Endothelial cell of umbilical vein (primary cell): ENCODE results near the gene DIP2C.
"Not testable (repeated sequence)": the region's sequence is repeated elsewhere in the genome, so short reads cannot be mapped to it uniquely, and the experiment has no call there.

Source experiments
- CTCF ChIP-seq, 2 donors: IDR thresholded peaks; 1 replicate in 1 of 2; 2 replicates in 1 of 2; pipeline ENCODE4 v1.5.1; 2011; ENCODE audit warnings: low read length in 2 of 2, mild to moderate bottlenecking in 2 of 2, moderate library complexity in 2 of 2, control low read depth in 1 of 2, inconsistent platforms in 1 of 2, low read depth in 1 of 2; ENCODE audit not compliant: insufficient read depth in 1 of 2; ENCODE audit errors: extremely low read depth in 1 of 2
- EZH2 ChIP-seq: IDR thresholded peaks from 2 replicates; pipeline ENCODE4 v1.6.1; 2012; ENCODE audit warnings: borderline replicate concordance, low read depth, mild to moderate bottlenecking, moderate library complexity, low read length, inconsistent platforms; ENCODE audit not compliant: severe bottlenecking
- POLR2A ChIP-seq: IDR thresholded peaks from 2 replicates; pipeline ENCODE4 v1.6.1; 2012; ENCODE audit warnings: low read depth, mild to moderate bottlenecking, control low read depth, low read length
- POLR2AphosphoS5 ChIP-seq: IDR thresholded peaks from 2 replicates; pipeline ENCODE4 v1.6.1; 2012; ENCODE audit warnings: low read depth, mild to moderate bottlenecking, control low read depth, low read length, moderate library complexity; ENCODE audit not compliant: insufficient read depth

GRCh38 chr10:632155-632806 lies 57.2 kb downstream of the DIP2C start:
- not testable (repeated sequence) for TF ChIP-seq CTCF (IDR thresholded peaks at IDR 0.05; ENCODE audit: extremely low read depth in 1 of 2, insufficient read depth in 1 of 2, low read depth in 1 of 2, low read length in 2 of 2); POLR2AphosphoS5; POLR2A; EZH2
